CD4-positive, alpha-beta T cell (primary cell): ENCODE results near the gene ITGA11. TPM values are rescaled to one million over a fixed set of nuclear protein-coding genes. Genes with fewer than 3 reads are reported as not detected.
A peak's percentile ranks its signal among the peaks of the same experiment; 100 is the strongest.

Experiments used
- ATAC-seq: fragments of 200-7000 bp; cut with Tn5 transposase; one replicate; pipeline ENCODE4 v1.10.0; 2022; ENCODE audit warnings: mild to moderate bottlenecking; ENCODE audit not compliant: poor library complexity
- CTCF ChIA-PET: fragments of 350-600 bp; sonication (Branson Sonifier 250); formaldehyde crosslinking; loops from one replicate; lab custom pipeline; 2021; ENCODE audit warnings: antibody characterized with exemption, inconsistent platforms; lab: Charles Lee
- POLR2A ChIA-PET: fragments of 350-600 bp; sonication (Branson Sonifier 250); formaldehyde crosslinking; loops from one replicate; lab custom pipeline; 2021; ENCODE audit warnings: antibody characterized with exemption, inconsistent platforms; lab: Charles Lee
- DNase-seq, 14 experiments: peaks; one replicate each; pipeline ENCODE4 v3.0.0-alpha.2; 2013 to 2020; ENCODE audit warnings: mixed read lengths in 2 of 14
- H3K27ac ChIP-seq, 2 donors: one replicate each; pipeline versions ENCODE4 v1.5.1 to v1.7.0; 2013; ENCODE audit warnings: low read length in 2 of 2, low read depth in 1 of 2, mild to moderate bottlenecking in 1 of 2
- H3K27me3 ChIP-seq, 2 experiments: 1 replicate in 1 of 2; 2 replicates in 1 of 2; pipeline versions ENCODE4 v1.6.1 to v1.7.0; 2013; ENCODE audit warnings: low read length in 2 of 2, control low read depth in 1 of 2, mild to moderate bottlenecking in 1 of 2, moderate library complexity in 1 of 2; ENCODE audit not compliant: insufficient read depth in 2 of 2, control insufficient read depth in 1 of 2
- H3K36me3 ChIP-seq: one replicate; pipeline ENCODE4 v1.6.1; 2013; ENCODE audit warnings: low read length, control low read depth; ENCODE audit not compliant: insufficient read depth
- H3K4me1 ChIP-seq: one replicate; pipeline ENCODE4 v1.6.1; 2013; ENCODE audit warnings: low read length, control low read depth; ENCODE audit not compliant: insufficient read depth
- H3K4me3 ChIP-seq: one replicate; pipeline ENCODE4 v1.5.1; 2013; ENCODE audit warnings: mild to moderate bottlenecking, low read length, moderate library complexity
- H3K9me3 ChIP-seq, 2 experiments: 1 replicate in 1 of 2; 2 replicates in 1 of 2; pipeline versions ENCODE4 v1.6.1 to v1.7.0; 2013; ENCODE audit warnings: low read length in 2 of 2, mild to moderate bottlenecking in 2 of 2, control low read depth in 1 of 2, moderate library complexity in 1 of 2; ENCODE audit not compliant: control insufficient read depth in 1 of 2, insufficient read depth in 1 of 2
- H3K27ac Mint-ChIP-seq: one replicate; pipeline ENCODE4 v1.8.0; 2020; ENCODE audit warnings: mixed read lengths
- H3K27me3 Mint-ChIP-seq: one replicate; pipeline ENCODE4 v1.8.0; 2021; ENCODE audit warnings: mixed read lengths
- H3K36me3 Mint-ChIP-seq: one replicate; pipeline ENCODE4 v1.8.0; 2021; ENCODE audit warnings: low read depth, mixed read lengths
- H3K4me1 Mint-ChIP-seq: one replicate; pipeline ENCODE4 v1.8.0; 2021; ENCODE audit warnings: low read depth, mixed read lengths
- H3K4me3 Mint-ChIP-seq: one replicate; pipeline ENCODE4 v1.8.0; 2020; ENCODE audit warnings: mild to moderate bottlenecking, mixed read lengths
- H3K9me3 Mint-ChIP-seq: one replicate; pipeline ENCODE4 v1.8.0; 2020; ENCODE audit warnings: mixed read lengths
- intact Hi-C, 2 experiments: fragments of 100-400 bp; cut with DNase I in 1 of 2; cut with micrococcal nuclease in 1 of 2; formaldehyde crosslinking; loops; one replicate each; pipeline versions ENCODE4 v1.15.1 to v1.9.0; 2023 to 2025; cut with DNase I, micrococcal nuclease
- total RNA-seq, 174 experiments: library from RNA in 2 of 174; stranded (reverse) in 2 of 174; gene quantifications; one replicate each; pipeline ENCODE4 v1.2.3 and lab custom pipeline; 2021 to 2026
- TF ChIP-seq, protein P1 (sequence below): fragments of 200-600 bp; IDR thresholded peaks from one replicate; pipeline ENCODE4 v1.8.0; 2022; ENCODE audit warnings: antibody characterized with exemption, mild to moderate bottlenecking

ITGA11 gene
- total RNA-seq, 2 experiments from 2014 or later: 0.08 to 0.20 TPM

DNA sequence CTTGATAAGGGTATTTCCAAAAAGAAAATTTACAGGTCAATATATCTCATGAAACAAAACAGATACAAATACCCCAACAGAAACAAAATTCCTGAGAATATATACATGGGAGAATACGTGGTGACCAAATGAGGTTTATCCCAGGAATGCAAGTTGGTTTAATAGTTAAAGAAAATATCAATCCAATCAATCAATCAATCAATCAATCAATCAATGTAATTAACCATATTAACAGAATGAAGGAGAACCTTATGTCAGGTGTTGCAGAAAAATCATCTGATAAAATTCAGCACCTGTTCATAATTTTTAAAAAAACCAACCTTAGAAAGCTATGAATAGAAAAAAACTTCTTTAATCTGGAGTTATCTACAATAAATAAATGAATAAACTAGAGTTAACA is 35.9 kb downstream of the ITGA11 start:
- TF ChIP-seq, protein P1, sequence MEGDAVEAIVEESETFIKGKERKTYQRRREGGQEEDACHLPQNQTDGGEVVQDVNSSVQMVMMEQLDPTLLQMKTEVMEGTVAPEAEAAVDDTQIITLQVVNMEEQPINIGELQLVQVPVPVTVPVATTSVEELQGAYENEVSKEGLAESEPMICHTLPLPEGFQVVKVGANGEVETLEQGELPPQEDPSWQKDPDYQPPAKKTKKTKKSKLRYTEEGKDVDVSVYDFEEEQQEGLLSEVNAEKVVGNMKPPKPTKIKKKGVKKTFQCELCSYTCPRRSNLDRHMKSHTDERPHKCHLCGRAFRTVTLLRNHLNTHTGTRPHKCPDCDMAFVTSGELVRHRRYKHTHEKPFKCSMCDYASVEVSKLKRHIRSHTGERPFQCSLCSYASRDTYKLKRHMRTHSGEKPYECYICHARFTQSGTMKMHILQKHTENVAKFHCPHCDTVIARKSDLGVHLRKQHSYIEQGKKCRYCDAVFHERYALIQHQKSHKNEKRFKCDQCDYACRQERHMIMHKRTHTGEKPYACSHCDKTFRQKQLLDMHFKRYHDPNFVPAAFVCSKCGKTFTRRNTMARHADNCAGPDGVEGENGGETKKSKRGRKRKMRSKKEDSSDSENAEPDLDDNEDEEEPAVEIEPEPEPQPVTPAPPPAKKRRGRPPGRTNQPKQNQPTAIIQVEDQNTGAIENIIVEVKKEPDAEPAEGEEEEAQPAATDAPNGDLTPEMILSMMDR: no peak
- Histone ChIP-seq H3K4me1 (no peaks in the 10 kb centered on the region), H3K9me3 (no peaks in the 10 kb centered on the region), H3K27me3 (peaks cover 0 to 13% of the 10 kb centered on the region in 2 experiments), H3K27ac (no peak overlapping the region), H3K4me3 (no peak overlapping the region), H3K36me3 (no peaks in the 10 kb centered on the region)
- ATAC-seq: no peak
- no peaks in the 10 kb centered on the region for H3K36me3 Mint-ChIP-seq
- intact Hi-C loops: no loop called here
- H3K27me3 Mint-ChIP-seq: peaks cover 28% of the 10 kb centered on the region
- H3K27ac Mint-ChIP-seq: no peak overlapping the region
- no peaks in the 10 kb centered on the region for H3K4me1 Mint-ChIP-seq
- H3K9me3 Mint-ChIP-seq: peaks cover 2% of the 10 kb centered on the region
- ChIA-PET POLR2A (interaction anchor here (0.6 to 1.1 kb wide), 3 partner anchors 22 to 201 kb away, joined by 3 to 6 read pairs (median 3); no protein-coding TSS in a partner anchor), CTCF (no interaction called here)
- no peak overlapping the region for H3K4me3 Mint-ChIP-seq
- no peak for DNase-seq

DNA sequence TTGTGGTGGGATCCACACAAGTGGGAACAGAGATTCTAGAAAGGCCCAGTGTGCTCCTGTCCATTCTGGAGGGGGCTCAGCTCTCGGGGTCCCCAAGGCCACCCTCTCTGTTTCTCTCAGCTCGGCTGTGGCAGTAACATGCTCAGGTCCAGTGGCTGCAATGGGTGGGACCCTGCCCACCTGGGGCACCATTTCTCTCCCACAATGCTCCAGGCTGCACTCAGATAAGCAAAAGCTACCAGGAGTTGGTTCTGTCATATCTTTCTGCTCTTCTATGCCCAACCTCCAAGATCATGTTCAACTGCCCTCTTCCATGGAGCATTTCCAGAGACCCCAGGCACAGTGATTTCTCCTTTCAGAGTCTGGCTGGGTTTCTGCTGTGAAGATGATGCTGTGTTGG is 40.8 kb downstream of the ITGA11 start:
- ATAC-seq (no peak), DNase-seq (no peak)
- H3K9me3 Mint-ChIP-seq: peaks cover 2% of the 10 kb centered on the region
- Histone ChIP-seq H3K27ac (no peak overlapping the region), H3K4me3 (no peak overlapping the region), H3K36me3 (no peaks in the 10 kb centered on the region), H3K4me1 (no peaks in the 10 kb centered on the region), H3K27me3 (peaks cover 12 to 34% of the 10 kb centered on the region in 2 experiments), H3K9me3 (no peaks in the 10 kb centered on the region)
- intact Hi-C loops: no loop called here
- no peak overlapping the region for H3K27ac Mint-ChIP-seq
- H3K4me3 Mint-ChIP-seq: no peak overlapping the region
- H3K27me3 Mint-ChIP-seq: peaks cover 28% of the 10 kb centered on the region
- no peaks in the 10 kb centered on the region for H3K4me1 Mint-ChIP-seq
- ChIA-PET POLR2A (interaction anchor here (0.7 kb wide), 1 partner anchor 131 kb away, joined by 3 read pairs; no protein-coding TSS in a partner anchor), CTCF (no interaction called here)
- TF ChIP-seq, protein P1: no peak
- H3K36me3 Mint-ChIP-seq: no peaks in the 10 kb centered on the region

DNA sequence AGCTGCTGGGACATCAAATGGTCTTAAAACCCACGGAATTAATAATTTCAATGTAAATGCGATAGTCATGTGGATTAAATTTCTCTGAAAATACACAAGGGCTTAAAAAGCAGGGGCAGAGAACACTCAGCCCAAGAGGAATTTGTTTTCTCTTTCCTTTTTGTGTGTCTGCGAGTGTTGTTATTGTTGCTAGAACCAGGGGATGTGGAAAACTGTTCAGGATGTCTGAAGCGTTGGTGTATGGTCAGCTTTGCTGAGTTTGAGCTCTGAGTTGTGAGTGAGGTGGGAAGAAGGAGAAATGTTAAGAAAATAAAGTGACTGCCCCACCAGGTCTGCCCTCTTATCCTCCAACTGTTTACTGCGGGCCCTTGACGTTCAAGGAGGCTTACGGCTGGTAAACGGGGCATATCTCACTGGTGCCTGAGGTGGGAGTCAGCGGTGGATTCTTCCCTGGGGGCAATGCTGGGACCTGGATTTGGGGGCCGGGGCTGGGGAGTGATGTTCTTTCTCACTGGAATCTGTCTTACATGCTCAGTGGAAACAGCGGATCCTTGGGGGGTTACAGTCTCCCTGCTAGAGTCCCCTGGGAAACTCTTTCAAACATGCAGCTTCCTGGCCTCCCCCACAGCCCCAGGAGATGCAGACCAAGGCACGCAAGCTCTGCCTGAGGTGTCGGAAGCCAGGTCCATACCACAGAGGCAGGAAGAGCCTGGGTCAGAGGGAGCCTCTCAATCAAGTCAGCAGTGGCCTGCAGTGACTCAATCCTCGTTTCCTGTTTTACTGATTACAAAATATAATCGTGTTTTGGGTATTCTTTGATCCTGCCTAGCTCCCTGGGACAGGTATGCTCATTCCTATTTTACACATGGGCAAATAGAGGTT is 41.8 kb downstream of the ITGA11 start:
- no peak overlapping the region for H3K4me3 Mint-ChIP-seq
- no peak for ATAC-seq

More for the DNA sequence above, 41.8 kb downstream of the ITGA11 start:
- H3K4me1 ChIP-seq: no peaks in the 10 kb centered on the region
- peak in 3 of 14 experiments; percentile 8 to 25 (median 23) for DNase-seq
- CTCF ChIA-PET: interaction anchor here (0.6 kb wide), 1 partner anchor 141 kb away, joined by 3 read pairs; no protein-coding TSS in a partner anchor
- no peaks in the 10 kb centered on the region for H3K36me3 Mint-ChIP-seq
- H3K9me3 ChIP-seq: no peaks in the 10 kb centered on the region
- H3K9me3 Mint-ChIP-seq: no peaks in the 10 kb centered on the region
- no peak overlapping the region for H3K27ac ChIP-seq
- no peak overlapping the region for H3K4me3 ChIP-seq
- intact Hi-C loops: no loop called here
- no peak overlapping the region for H3K27ac Mint-ChIP-seq
- peaks cover 12 to 34% of the 10 kb centered on the region in 2 experiments for H3K27me3 ChIP-seq
- TF ChIP-seq, protein P1: no peak
- POLR2A ChIA-PET: no interaction called here
- H3K36me3 ChIP-seq: no peaks in the 10 kb centered on the region
- H3K27me3 Mint-ChIP-seq: peaks cover 28% of the 10 kb centered on the region
- no peaks in the 10 kb centered on the region for H3K4me1 Mint-ChIP-seq
